CD14-positive monocyte (primary cell): ENCODE measurements around the gene C10orf71. TPM values are rescaled to one million over a fixed set of nuclear protein-coding genes. Genes with fewer than 3 reads are reported as not detected.

Experiments
- DNase-seq, 3 donors: peaks; one replicate each; pipeline ENCODE4 v3.0.0-alpha.2; 2011 to 2022
- H2AFZ ChIP-seq: 2 replicates; pipeline ENCODE4 v1.6.0; 2012; ENCODE audit warnings: mild to moderate bottlenecking, low read depth, low read length, inconsistent platforms; ENCODE audit not compliant: insufficient read depth, poor library complexity, severe bottlenecking
- H3K27ac ChIP-seq, 2 donors: 1 replicate in 1 of 2; 2 replicates in 1 of 2; pipeline ENCODE4 v1.5.1; 2012 to 2013; ENCODE audit warnings: low read length in 2 of 2, control low read depth in 1 of 2, inconsistent platforms in 1 of 2, low read depth in 1 of 2, mild to moderate bottlenecking in 1 of 2
- H3K27me3 ChIP-seq, 2 donors: one replicate each; pipeline versions ENCODE4 v1.6.0 to v1.6.1; 2011 to 2013; ENCODE audit warnings: low read length in 2 of 2; ENCODE audit not compliant: control insufficient read depth in 2 of 2, insufficient read depth in 2 of 2
- H3K36me3 ChIP-seq, 2 donors: replicated peaks in 1 of 2; 1 replicate in 1 of 2; 2 replicates in 1 of 2; pipeline versions ENCODE4 v1.5.1 to v1.6.1; 2012 to 2013; ENCODE audit warnings: low read length in 2 of 2, control low read depth in 1 of 2, inconsistent platforms in 1 of 2, mild to moderate bottlenecking in 1 of 2; ENCODE audit not compliant: insufficient read depth in 2 of 2, control insufficient read depth in 1 of 2
- H3K4me1 ChIP-seq, 2 donors: 1 replicate in 1 of 2; 2 replicates in 1 of 2; pipeline versions ENCODE4 v1.5.1 to v1.6.1; 2012 to 2013; ENCODE audit warnings: low read length in 2 of 2, control low read depth in 1 of 2, inconsistent platforms in 1 of 2, mild to moderate bottlenecking in 1 of 2, moderate library complexity in 1 of 2; ENCODE audit not compliant: insufficient read depth in 2 of 2, control insufficient read depth in 1 of 2
- H3K4me2 ChIP-seq: replicated peaks from 2 replicates; pipeline ENCODE3; 2012; ENCODE audit warnings: low read length, moderate library complexity, mild to moderate bottlenecking; ENCODE audit not compliant: poor library complexity, severe bottlenecking; ENCODE audit errors: extremely low read depth
- H3K4me3 ChIP-seq, 3 experiments: fragments of 200-600 bp in 1 of 3; sonication (generic) in 1 of 3; replicated peaks in 1 of 3; 1 replicate in 2 of 3; 2 replicates in 1 of 3; pipeline ENCODE4 v1.5.1; 2011 to 2013; ENCODE audit warnings: low read length in 3 of 3, mild to moderate bottlenecking in 3 of 3, control low read depth in 2 of 3, low read depth in 2 of 3, inconsistent platforms in 1 of 3, moderate library complexity in 1 of 3
- H3K79me2 ChIP-seq: 2 replicates; pipeline ENCODE4 v1.6.0; 2012; ENCODE audit warnings: mild to moderate bottlenecking, control low read depth, inconsistent platforms, low read length, moderate library complexity; ENCODE audit not compliant: insufficient read depth
- H3K9ac ChIP-seq: 2 replicates; pipeline ENCODE4 v1.6.0; 2017; ENCODE audit warnings: low read length, mild to moderate bottlenecking; ENCODE audit not compliant: insufficient read depth, poor library complexity, severe bottlenecking
- H3K9me3 ChIP-seq, 2 donors: replicated peaks in 1 of 2; 1 replicate in 1 of 2; 2 replicates in 1 of 2; pipeline versions ENCODE4 v1.5.1 to v1.6.1; 2012 to 2013; ENCODE audit warnings: low read length in 2 of 2, control low read depth in 1 of 2; ENCODE audit not compliant: control insufficient read depth in 1 of 2, insufficient read depth in 1 of 2
- H4K20me1 ChIP-seq: 2 replicates; pipeline ENCODE4 v1.6.0; 2012; ENCODE audit warnings: mild to moderate bottlenecking, low read length, control low read depth, moderate library complexity; ENCODE audit not compliant: insufficient read depth
- H3K27ac Mint-ChIP-seq, 7 donors: one replicate each; pipeline ENCODE4 v1.8.0; 2020; ENCODE audit warnings: mild to moderate bottlenecking in 7 of 7, mixed read lengths in 7 of 7, moderate library complexity in 6 of 7, inconsistent platforms in 2 of 7
- H3K27me3 Mint-ChIP-seq, 3 donors: one replicate each; pipeline ENCODE4 v1.8.0; 2021 to 2022; ENCODE audit warnings: low read depth in 3 of 3, mild to moderate bottlenecking in 3 of 3, mixed read lengths in 3 of 3, moderate library complexity in 3 of 3, inconsistent platforms in 1 of 3
- H3K36me3 Mint-ChIP-seq, 2 donors: one replicate each; pipeline ENCODE4 v1.8.0; 2020; ENCODE audit warnings: mixed read lengths in 2 of 2, inconsistent platforms in 1 of 2, mild to moderate bottlenecking in 1 of 2
- H3K4me1 Mint-ChIP-seq: one replicate; pipeline ENCODE4 v1.8.0; 2020; ENCODE audit warnings: mild to moderate bottlenecking, mixed read lengths
- H3K4me3 Mint-ChIP-seq, 2 donors: one replicate each; pipeline ENCODE4 v1.8.0; 2020; ENCODE audit warnings: mild to moderate bottlenecking in 2 of 2, mixed read lengths in 2 of 2, moderate library complexity in 1 of 2
- H3K9me3 Mint-ChIP-seq, 7 donors: one replicate each; pipeline ENCODE4 v1.8.0; 2020 to 2022; ENCODE audit warnings: mixed read lengths in 7 of 7, mild to moderate bottlenecking in 6 of 7, moderate library complexity in 6 of 7, inconsistent platforms in 2 of 7
- WGBS: methylation state at CpG from one replicate; pipeline ENCODE4 v1.1.5; 2013; ENCODE audit warnings: missing lambda C conversion rate; ENCODE audit not compliant: insufficient coverage; 5-methylcytosine and 5-hydroxymethylcytosine counted together
- intact Hi-C, 2 donors: fragments of 100-400 bp; cut with micrococcal nuclease; formaldehyde crosslinking; loops; one replicate each; pipeline versions ENCODE4 v1.15.0 to v1.15.1; 2023
- polyA plus RNA-seq, 3 donors: library from polyadenylated mRNA; depleted of rRNA in 1 of 3; unstranded in 2 of 3; stranded (reverse) in 1 of 3; fragments of 300-500 nt in 2 of 3; fragments of >200 nt in 1 of 3; fragmentation: Illumina TruSeq in 2 of 3; gene quantifications; 1 replicate in 2 of 3; 2 replicates in 1 of 3; pipeline ENCODE4 v1.2.3, GENCODE V29; 2012 to 2021
- TF ChIP-seq, protein P1 (sequence below): fragments of 200-600 bp; IDR thresholded peaks from one replicate; pipeline ENCODE4 v1.8.0; 2022; ENCODE audit warnings: antibody characterized with exemption, mild to moderate bottlenecking

Gene C10orf71
- polyA plus RNA-seq, 3 donors = not detected

DNA sequence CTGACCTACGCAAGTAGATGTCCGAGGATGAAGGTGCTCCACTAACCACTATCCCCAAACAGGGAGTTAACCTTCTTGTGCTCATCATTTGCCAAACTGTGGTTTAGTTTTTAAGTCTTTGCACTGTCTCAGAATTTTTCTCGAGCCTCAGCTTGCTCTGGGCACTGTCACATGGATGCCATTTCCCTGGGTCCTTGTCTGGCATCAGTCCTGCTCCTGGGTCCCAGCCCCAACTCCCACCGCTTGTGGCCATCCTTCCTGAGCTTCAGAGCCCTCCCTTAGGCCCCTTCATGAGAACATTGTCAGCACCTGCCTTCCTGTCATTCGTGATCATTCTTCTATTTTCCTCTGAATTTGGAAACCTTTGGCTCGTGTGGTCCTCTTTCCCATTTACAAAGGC, 33.8 kb downstream of the C10orf71 start:
- H3K4me2 ChIP-seq = no peak overlapping the region
- intact Hi-C loops = no loop called here

DNA sequence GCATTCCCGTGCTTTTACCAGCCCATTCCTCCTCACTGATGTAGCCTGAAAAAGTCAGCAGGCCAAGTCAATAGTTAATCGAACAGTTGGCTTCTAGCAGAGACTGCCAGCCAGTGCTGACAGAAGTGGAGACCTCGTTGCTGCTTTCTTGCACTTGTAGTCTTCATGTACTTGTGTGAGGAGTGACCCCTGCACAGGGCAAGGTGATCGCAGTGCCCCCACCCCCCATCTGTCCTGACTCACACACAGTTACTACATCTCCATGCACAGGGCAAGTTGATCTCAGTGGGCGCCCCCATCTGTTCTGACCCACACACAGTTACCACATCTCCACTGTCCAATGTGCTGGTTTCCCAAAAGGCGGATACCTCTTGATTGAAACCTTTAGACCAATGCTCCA, 34.2 kb downstream of the C10orf71 start:
- TF ChIP-seq, protein P1, sequence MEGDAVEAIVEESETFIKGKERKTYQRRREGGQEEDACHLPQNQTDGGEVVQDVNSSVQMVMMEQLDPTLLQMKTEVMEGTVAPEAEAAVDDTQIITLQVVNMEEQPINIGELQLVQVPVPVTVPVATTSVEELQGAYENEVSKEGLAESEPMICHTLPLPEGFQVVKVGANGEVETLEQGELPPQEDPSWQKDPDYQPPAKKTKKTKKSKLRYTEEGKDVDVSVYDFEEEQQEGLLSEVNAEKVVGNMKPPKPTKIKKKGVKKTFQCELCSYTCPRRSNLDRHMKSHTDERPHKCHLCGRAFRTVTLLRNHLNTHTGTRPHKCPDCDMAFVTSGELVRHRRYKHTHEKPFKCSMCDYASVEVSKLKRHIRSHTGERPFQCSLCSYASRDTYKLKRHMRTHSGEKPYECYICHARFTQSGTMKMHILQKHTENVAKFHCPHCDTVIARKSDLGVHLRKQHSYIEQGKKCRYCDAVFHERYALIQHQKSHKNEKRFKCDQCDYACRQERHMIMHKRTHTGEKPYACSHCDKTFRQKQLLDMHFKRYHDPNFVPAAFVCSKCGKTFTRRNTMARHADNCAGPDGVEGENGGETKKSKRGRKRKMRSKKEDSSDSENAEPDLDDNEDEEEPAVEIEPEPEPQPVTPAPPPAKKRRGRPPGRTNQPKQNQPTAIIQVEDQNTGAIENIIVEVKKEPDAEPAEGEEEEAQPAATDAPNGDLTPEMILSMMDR = no peak
- no peak for DNase-seq
- H3K4me3 Mint-ChIP-seq = no peak overlapping the region

More for the DNA sequence above, 33.8 kb downstream of the C10orf71 start:
- Histone ChIP-seq H3K79me2 (no peaks in the 10 kb centered on the region), H3K27ac (no peak overlapping the region), H3K9ac (no peak overlapping the region), H3K4me1 (peaks cover 10 to 13% of the 10 kb centered on the region in 2 donors), H3K36me3 (no peaks in the 10 kb centered on the region), H3K4me3 (no peak overlapping the region), H3K27me3 (no peaks in the 10 kb centered on the region), H3K9me3 (peaks cover 0 to 3% of the 10 kb centered on the region in 2 donors), H4K20me1 (no peaks in the 10 kb centered on the region), H2AFZ (no peak overlapping the region)
- peaks cover 0 to 12% (median 6%) of the 10 kb centered on the region in 7 donors for H3K9me3 Mint-ChIP-seq
- DNase-seq = no peak
- no peak overlapping the region for H3K4me3 Mint-ChIP-seq
- TF ChIP-seq, protein P1 = no peak
- no peaks in the 10 kb centered on the region for H3K36me3 Mint-ChIP-seq
- H3K4me1 Mint-ChIP-seq = peaks cover 12% of the 10 kb centered on the region
- WGBS = 96% methylated on average over 2 of the region's 6 CpGs
- H3K27ac Mint-ChIP-seq = no peak overlapping the region
- H3K27me3 Mint-ChIP-seq = peaks cover 3 to 16% (median 8%) of the 10 kb centered on the region in 3 donors

More for the DNA sequence above, 34.2 kb downstream of the C10orf71 start:
- H3K27ac Mint-ChIP-seq = peak overlapping the region in 1 of 7 donors; percentile 4
- Histone ChIP-seq H2AFZ (no peak overlapping the region), H3K79me2 (no peaks in the 10 kb centered on the region), H3K9me3 (peaks cover 0 to 3% of the 10 kb centered on the region in 2 donors), H3K9ac (no peak overlapping the region), H3K36me3 (no peaks in the 10 kb centered on the region), H3K4me1 (peaks cover 10 to 13% of the 10 kb centered on the region in 2 donors), H3K27me3 (no peaks in the 10 kb centered on the region), H3K4me2 (no peak overlapping the region), H3K27ac (no peak overlapping the region), H3K4me3 (no peak overlapping the region), H4K20me1 (no peaks in the 10 kb centered on the region)
- H3K36me3 Mint-ChIP-seq = no peaks in the 10 kb centered on the region
- WGBS = 97% methylated on average over 5 of the region's 6 CpGs
- intact Hi-C loops = no loop called here
- H3K4me1 Mint-ChIP-seq = peaks cover 12% of the 10 kb centered on the region
- H3K27me3 Mint-ChIP-seq = peaks cover 3 to 17% (median 8%) of the 10 kb centered on the region in 3 donors
- H3K9me3 Mint-ChIP-seq = peaks cover 0 to 12% (median 6%) of the 10 kb centered on the region in 7 donors
